HG02885 (cell line): ENCODE measurements around the gene ZACN.
"Not testable (repeated sequence)": the region's sequence is repeated elsewhere in the genome, so short reads cannot be mapped to it uniquely, and the experiment has no call there.

Experiments used
- ATAC-seq: cut with Tn5 transposase; IDR thresholded peaks from one replicate; pipeline ENCODE4 v1.9.1; 2021; ENCODE audit warnings: mild to moderate bottlenecking; ENCODE audit not compliant: unreplicated experiment, poor library complexity

Gene ZACN

GRCh38 chr17:76078860-76079534 lies at the start of gene ZACN:
ZACN (plus strand) TSS chr17:76079182; CDS start chr17:76079265, 83 bp downstream.
- ATAC-seq: no peak

- ATAC-seq: no peak
These were observed 46.8 kb upstream of the ZACN start for GRCh38 chr17:76032073-76032779.

GRCh38 chr17:76032780-76033108 lies 46.2 kb upstream of the ZACN start:
- no peak for ATAC-seq

GRCh38 chr17:76033139-76033538 lies 45.8 kb upstream of the ZACN start:
- ATAC-seq: no peak

- ATAC-seq: no peak
These were observed 44.3 kb upstream of the ZACN start for GRCh38 chr17:76034428-76035350.

GRCh38 chr17:76036497-76037261 lies 42.3 kb upstream of the ZACN start:
- ATAC-seq: no peak

GRCh38 chr17:76038050-76038449 lies 40.9 kb upstream of the ZACN start:
- no peak for ATAC-seq

- no peak for ATAC-seq
These were observed 39.9 kb upstream of the ZACN start for GRCh38 chr17:76039121-76039520.

- no peak for ATAC-seq
These were observed 38.6 kb upstream of the ZACN start for GRCh38 chr17:76040376-76040775.

GRCh38 chr17:76042868-76043267 lies 36.1 kb upstream of the ZACN start:
- ATAC-seq: not testable (repeated sequence)

GRCh38 chr17:76044475-76045007 lies 34.4 kb upstream of the ZACN start:
- ATAC-seq: not testable (repeated sequence)

GRCh38 chr17:76046064-76046463 lies 32.9 kb upstream of the ZACN start:
- ATAC-seq: no peak

- no peak for ATAC-seq
These were observed 30.9 kb upstream of the ZACN start for GRCh38 chr17:76048025-76048605.

GRCh38 chr17:76048711-76049110 lies 30.3 kb upstream of the ZACN start:
- ATAC-seq: no peak

- ATAC-seq: no peak
These were observed 29.7 kb upstream of the ZACN start for GRCh38 chr17:76049239-76049638.

GRCh38 chr17:76049836-76050537 lies 29.0 kb upstream of the ZACN start:
- ATAC-seq: no peak

- no peak for ATAC-seq
These were observed 28.2 kb upstream of the ZACN start for GRCh38 chr17:76050538-76051467.

GRCh38 chr17:76051561-76051960 lies 27.4 kb upstream of the ZACN start:
- no peak for ATAC-seq
